CD4-positive, alpha-beta T cell (primary cell): ENCODE measurements around the gene MRPL36. TPM values are rescaled to one million over a fixed set of nuclear protein-coding genes. Genes with fewer than 3 reads are reported as not detected.

Experiments
- ATAC-seq: fragments of 200-7000 bp; cut with Tn5 transposase; one replicate; pipeline ENCODE4 v1.10.0; 2022; ENCODE audit warnings: mild to moderate bottlenecking; ENCODE audit not compliant: poor library complexity
- CTCF ChIA-PET: fragments of 350-600 bp; sonication (Branson Sonifier 250); formaldehyde crosslinking; loops from one replicate; lab custom pipeline; 2021; ENCODE audit warnings: antibody characterized with exemption, inconsistent platforms; lab: Charles Lee
- POLR2A ChIA-PET: fragments of 350-600 bp; sonication (Branson Sonifier 250); formaldehyde crosslinking; loops from one replicate; lab custom pipeline; 2021; ENCODE audit warnings: antibody characterized with exemption, inconsistent platforms; lab: Charles Lee
- DNase-seq, 14 experiments: peaks; one replicate each; pipeline ENCODE4 v3.0.0-alpha.2; 2013 to 2020; ENCODE audit warnings: mixed read lengths in 2 of 14
- H3K27ac ChIP-seq, 2 donors: one replicate each; pipeline versions ENCODE4 v1.5.1 to v1.7.0; 2013; ENCODE audit warnings: low read length in 2 of 2, low read depth in 1 of 2, mild to moderate bottlenecking in 1 of 2
- H3K27me3 ChIP-seq, 2 experiments: 1 replicate in 1 of 2; 2 replicates in 1 of 2; pipeline versions ENCODE4 v1.6.1 to v1.7.0; 2013; ENCODE audit warnings: low read length in 2 of 2, control low read depth in 1 of 2, mild to moderate bottlenecking in 1 of 2, moderate library complexity in 1 of 2; ENCODE audit not compliant: insufficient read depth in 2 of 2, control insufficient read depth in 1 of 2
- H3K36me3 ChIP-seq: one replicate; pipeline ENCODE4 v1.6.1; 2013; ENCODE audit warnings: low read length, control low read depth; ENCODE audit not compliant: insufficient read depth
- H3K4me1 ChIP-seq: one replicate; pipeline ENCODE4 v1.6.1; 2013; ENCODE audit warnings: low read length, control low read depth; ENCODE audit not compliant: insufficient read depth
- H3K4me3 ChIP-seq: one replicate; pipeline ENCODE4 v1.5.1; 2013; ENCODE audit warnings: mild to moderate bottlenecking, low read length, moderate library complexity
- H3K9me3 ChIP-seq, 2 experiments: 1 replicate in 1 of 2; 2 replicates in 1 of 2; pipeline versions ENCODE4 v1.6.1 to v1.7.0; 2013; ENCODE audit warnings: low read length in 2 of 2, mild to moderate bottlenecking in 2 of 2, control low read depth in 1 of 2, moderate library complexity in 1 of 2; ENCODE audit not compliant: control insufficient read depth in 1 of 2, insufficient read depth in 1 of 2
- H3K27ac Mint-ChIP-seq: one replicate; pipeline ENCODE4 v1.8.0; 2020; ENCODE audit warnings: mixed read lengths
- H3K27me3 Mint-ChIP-seq: one replicate; pipeline ENCODE4 v1.8.0; 2021; ENCODE audit warnings: mixed read lengths
- H3K36me3 Mint-ChIP-seq: one replicate; pipeline ENCODE4 v1.8.0; 2021; ENCODE audit warnings: low read depth, mixed read lengths
- H3K4me1 Mint-ChIP-seq: one replicate; pipeline ENCODE4 v1.8.0; 2021; ENCODE audit warnings: low read depth, mixed read lengths
- H3K4me3 Mint-ChIP-seq: one replicate; pipeline ENCODE4 v1.8.0; 2020; ENCODE audit warnings: mild to moderate bottlenecking, mixed read lengths
- H3K9me3 Mint-ChIP-seq: one replicate; pipeline ENCODE4 v1.8.0; 2020; ENCODE audit warnings: mixed read lengths
- intact Hi-C, 2 experiments: fragments of 100-400 bp; cut with DNase I in 1 of 2; cut with micrococcal nuclease in 1 of 2; formaldehyde crosslinking; loops; one replicate each; pipeline versions ENCODE4 v1.15.1 to v1.9.0; 2023 to 2025; cut with DNase I, micrococcal nuclease
- total RNA-seq, 174 experiments: library from RNA in 2 of 174; stranded (reverse) in 2 of 174; gene quantifications; one replicate each; pipeline ENCODE4 v1.2.3 and lab custom pipeline; 2021 to 2026
- TF ChIP-seq, protein P1 (sequence below): fragments of 200-600 bp; IDR thresholded peaks from one replicate; pipeline ENCODE4 v1.8.0; 2022; ENCODE audit warnings: antibody characterized with exemption, mild to moderate bottlenecking

The MRPL36 gene
- total RNA-seq, 2 experiments from 2014 or later = 14.3 to 18.2 TPM

DNA sequence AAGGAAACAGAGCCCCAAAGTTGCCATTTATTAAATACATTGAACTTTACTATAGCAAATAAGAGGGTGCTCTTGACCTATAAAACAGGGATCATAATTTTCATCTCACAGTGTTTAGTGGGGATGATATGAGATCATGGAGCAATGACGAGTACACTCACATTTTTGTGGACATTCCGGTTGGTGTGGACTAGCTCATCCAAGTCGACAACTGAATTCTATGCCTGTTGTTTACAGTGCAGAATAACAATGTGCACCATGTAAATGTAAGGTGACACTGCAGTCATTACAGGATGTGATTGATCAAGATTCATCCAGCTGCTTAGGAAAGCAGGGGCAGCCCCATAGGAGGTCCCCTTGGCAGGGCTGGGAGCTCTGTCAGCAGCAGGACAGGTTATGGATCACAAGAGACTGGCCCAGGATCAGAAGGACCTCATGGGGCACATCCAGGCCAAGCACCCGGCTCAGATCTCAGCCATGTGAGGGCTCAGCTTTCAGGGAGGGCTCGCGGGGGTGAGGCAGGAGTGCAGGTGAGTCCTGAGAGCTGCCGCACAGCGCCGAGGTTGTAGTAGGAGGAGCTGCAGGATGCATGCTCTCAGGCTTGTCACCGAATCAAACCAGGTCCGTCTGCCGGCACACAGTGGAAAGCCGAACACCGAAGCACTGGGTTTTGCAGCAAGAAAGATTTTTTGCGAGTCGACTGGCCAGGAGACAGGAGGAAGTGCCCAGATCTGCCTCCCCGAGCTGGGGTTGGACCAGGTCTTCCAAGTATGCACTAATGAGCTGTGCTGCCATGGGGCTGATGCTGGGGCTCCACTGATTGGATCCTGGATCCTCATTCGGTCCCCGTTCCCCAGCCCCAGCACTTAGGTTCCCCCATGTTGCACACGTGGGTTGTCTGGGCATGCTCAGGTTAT, 28.2 kb downstream of the MRPL36 start:
- Mint-ChIP-seq H3K27me3 (no peaks in the 10 kb centered on the region), H3K36me3 (no peaks in the 10 kb centered on the region), H3K4me3 (no peak overlapping the region), H3K9me3 (no peaks in the 10 kb centered on the region), H3K4me1 (no peaks in the 10 kb centered on the region), H3K27ac (no peak overlapping the region)
- Histone ChIP-seq H3K9me3 (no peaks in the 10 kb centered on the region), H3K4me1 (no peaks in the 10 kb centered on the region), H3K4me3 (no peak overlapping the region), H3K27ac (no peak overlapping the region), H3K27me3 (no peaks in the 10 kb centered on the region), H3K36me3 (no peaks in the 10 kb centered on the region)
- ChIA-PET CTCF (no interaction called here), POLR2A (interaction anchor here (1.3 kb wide), 1 partner anchor 21 kb away, joined by 4 read pairs; no protein-coding TSS in a partner anchor)
- DNase-seq (no peak), ATAC-seq (no peak)
- intact Hi-C loops = loop anchor here in 1 of 2 experiments (2.0 kb wide), 1 partner anchor 29 kb away; the partner anchor contains the start of gene NDUFS6
- TF ChIP-seq, protein P1, sequence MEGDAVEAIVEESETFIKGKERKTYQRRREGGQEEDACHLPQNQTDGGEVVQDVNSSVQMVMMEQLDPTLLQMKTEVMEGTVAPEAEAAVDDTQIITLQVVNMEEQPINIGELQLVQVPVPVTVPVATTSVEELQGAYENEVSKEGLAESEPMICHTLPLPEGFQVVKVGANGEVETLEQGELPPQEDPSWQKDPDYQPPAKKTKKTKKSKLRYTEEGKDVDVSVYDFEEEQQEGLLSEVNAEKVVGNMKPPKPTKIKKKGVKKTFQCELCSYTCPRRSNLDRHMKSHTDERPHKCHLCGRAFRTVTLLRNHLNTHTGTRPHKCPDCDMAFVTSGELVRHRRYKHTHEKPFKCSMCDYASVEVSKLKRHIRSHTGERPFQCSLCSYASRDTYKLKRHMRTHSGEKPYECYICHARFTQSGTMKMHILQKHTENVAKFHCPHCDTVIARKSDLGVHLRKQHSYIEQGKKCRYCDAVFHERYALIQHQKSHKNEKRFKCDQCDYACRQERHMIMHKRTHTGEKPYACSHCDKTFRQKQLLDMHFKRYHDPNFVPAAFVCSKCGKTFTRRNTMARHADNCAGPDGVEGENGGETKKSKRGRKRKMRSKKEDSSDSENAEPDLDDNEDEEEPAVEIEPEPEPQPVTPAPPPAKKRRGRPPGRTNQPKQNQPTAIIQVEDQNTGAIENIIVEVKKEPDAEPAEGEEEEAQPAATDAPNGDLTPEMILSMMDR = no peak

DNA sequence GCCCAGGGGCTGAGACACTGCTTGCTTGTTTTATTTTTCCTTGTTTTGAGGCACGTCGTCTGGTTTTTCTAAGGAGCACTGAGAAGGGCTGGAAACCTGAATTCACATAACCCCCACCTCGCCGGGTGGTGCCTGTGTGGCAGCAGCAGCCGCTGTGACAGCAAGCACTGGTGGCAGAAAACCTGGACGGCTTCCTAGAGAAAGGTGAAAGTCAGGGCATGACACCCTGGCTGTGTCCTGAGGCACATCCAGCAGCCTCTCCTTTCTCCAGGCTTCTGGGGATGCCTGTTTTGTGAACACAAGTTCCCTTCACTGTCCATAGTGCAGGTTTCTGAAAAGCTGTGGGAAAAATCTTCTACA, 29.2 kb downstream of the MRPL36 start:
- no peak overlapping the region for H3K4me3 Mint-ChIP-seq
- no peak overlapping the region for H3K27ac Mint-ChIP-seq
- Histone ChIP-seq H3K9me3 (no peaks in the 10 kb centered on the region), H3K4me3 (no peak overlapping the region), H3K36me3 (no peaks in the 10 kb centered on the region), H3K4me1 (no peaks in the 10 kb centered on the region), H3K27me3 (peaks cover 0 to 2% of the 10 kb centered on the region in 2 experiments), H3K27ac (no peak overlapping the region)
- intact Hi-C loops = no loop called here
- ChIA-PET CTCF (no interaction called here), POLR2A (interaction anchor here (1.3 kb wide), 1 partner anchor 22 kb away, joined by 4 read pairs; no protein-coding TSS in a partner anchor)
- no peaks in the 10 kb centered on the region for H3K36me3 Mint-ChIP-seq
- H3K4me1 Mint-ChIP-seq = no peaks in the 10 kb centered on the region
- no peak for ATAC-seq
- H3K27me3 Mint-ChIP-seq = no peaks in the 10 kb centered on the region
- H3K9me3 Mint-ChIP-seq = no peaks in the 10 kb centered on the region
- no peak for DNase-seq
- TF ChIP-seq, protein P1 = no peak

DNA sequence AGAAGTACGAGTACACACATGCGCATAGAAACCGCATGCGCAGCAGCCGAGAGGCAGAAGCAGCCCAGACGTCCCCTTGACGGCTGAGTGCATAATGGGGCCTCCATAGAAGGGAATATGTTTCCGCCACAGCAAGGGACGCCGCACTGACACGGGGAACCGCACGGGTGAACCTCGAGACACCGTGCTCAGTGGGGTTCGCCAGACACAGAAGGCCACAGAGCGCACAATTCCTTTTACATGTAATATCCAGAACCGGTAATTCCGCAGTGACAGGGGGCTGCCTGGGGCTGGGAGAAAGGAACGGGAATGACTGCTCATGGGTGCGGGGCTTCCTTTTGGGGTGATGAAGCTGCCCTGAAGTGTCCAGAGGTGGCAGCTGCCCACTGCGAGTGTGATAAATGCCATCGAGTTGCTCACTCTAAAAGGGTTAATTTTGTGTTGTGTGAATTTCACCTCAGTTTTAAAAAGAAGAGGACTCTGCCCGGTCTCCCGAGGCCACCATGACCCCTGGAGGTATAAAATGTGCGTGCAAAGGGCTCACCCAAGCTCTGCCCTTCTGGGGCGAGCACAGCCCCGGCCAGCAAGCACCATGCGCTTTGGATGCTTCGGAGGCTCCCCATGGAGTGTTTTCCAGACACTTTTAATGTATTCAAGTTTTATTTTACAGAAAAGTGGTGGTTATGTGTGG, 29.7 kb downstream of the MRPL36 start:
- Histone ChIP-seq H3K9me3 (peaks cover 0 to 3% of the 10 kb centered on the region in 2 experiments), H3K4me3 (no peak overlapping the region), H3K27ac (no peak overlapping the region), H3K4me1 (no peaks in the 10 kb centered on the region), H3K36me3 (no peaks in the 10 kb centered on the region), H3K27me3 (peaks cover 0 to 2% of the 10 kb centered on the region in 2 experiments)
- no peak overlapping the region for H3K4me3 Mint-ChIP-seq
- intact Hi-C loops = no loop called here
- H3K27ac Mint-ChIP-seq = no peak overlapping the region
- peaks cover 2% of the 10 kb centered on the region for H3K27me3 Mint-ChIP-seq
- POLR2A ChIA-PET = no interaction called here
- H3K4me1 Mint-ChIP-seq = no peaks in the 10 kb centered on the region
- no peak for ATAC-seq
- H3K36me3 Mint-ChIP-seq = no peaks in the 10 kb centered on the region
- DNase-seq = no peak
- TF ChIP-seq, protein P1 = no peak
- no peaks in the 10 kb centered on the region for H3K9me3 Mint-ChIP-seq
- CTCF ChIA-PET = no interaction called here
